ENCODE results near the gene NAGS.
A peak's percentile ranks its signal among the peaks of the same experiment; 100 is the strongest.

The NAGS gene

DNA sequence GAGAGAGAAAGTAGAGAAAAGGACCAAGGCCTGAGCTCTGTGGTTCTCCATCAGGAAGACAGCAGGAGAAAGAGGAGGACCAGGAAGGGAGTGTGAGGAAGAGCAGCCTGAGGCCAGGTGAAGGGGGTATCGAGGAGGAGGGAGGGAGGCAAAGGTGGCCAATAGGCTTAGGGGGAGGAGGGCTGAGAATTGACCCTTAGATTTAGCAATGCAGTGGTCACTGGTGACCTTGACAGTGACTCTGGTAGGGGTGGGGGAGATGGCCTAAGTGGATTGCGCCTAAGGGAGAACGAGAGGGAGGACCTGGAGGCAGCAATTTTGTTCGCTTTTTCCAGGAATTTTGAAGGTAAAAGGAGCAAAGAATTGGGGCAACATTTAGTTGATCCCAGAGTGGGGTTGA lies 5.4 kb upstream of the NAGS start (continued):
- TF ChIP-seq, protein P1, sequence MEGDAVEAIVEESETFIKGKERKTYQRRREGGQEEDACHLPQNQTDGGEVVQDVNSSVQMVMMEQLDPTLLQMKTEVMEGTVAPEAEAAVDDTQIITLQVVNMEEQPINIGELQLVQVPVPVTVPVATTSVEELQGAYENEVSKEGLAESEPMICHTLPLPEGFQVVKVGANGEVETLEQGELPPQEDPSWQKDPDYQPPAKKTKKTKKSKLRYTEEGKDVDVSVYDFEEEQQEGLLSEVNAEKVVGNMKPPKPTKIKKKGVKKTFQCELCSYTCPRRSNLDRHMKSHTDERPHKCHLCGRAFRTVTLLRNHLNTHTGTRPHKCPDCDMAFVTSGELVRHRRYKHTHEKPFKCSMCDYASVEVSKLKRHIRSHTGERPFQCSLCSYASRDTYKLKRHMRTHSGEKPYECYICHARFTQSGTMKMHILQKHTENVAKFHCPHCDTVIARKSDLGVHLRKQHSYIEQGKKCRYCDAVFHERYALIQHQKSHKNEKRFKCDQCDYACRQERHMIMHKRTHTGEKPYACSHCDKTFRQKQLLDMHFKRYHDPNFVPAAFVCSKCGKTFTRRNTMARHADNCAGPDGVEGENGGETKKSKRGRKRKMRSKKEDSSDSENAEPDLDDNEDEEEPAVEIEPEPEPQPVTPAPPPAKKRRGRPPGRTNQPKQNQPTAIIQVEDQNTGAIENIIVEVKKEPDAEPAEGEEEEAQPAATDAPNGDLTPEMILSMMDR (tag by site-specific recombination; IDR thresholded peaks at IDR 0.05) = no peak
- no peak for TF ChIP-seq ZNF529 (tag by site-specific recombination; IDR thresholded peaks at IDR 0.05; ENCODE audit: insufficient replicate concordance)
- TF ChIP-seq ZNF530 (tag by site-specific recombination; IDR thresholded peaks at IDR 0.05; ENCODE audit: low read depth) = no peak
- TF ChIP-seq ZNF623 (tag by site-specific recombination; IDR thresholded peaks at IDR 0.05) = no peak

DNA sequence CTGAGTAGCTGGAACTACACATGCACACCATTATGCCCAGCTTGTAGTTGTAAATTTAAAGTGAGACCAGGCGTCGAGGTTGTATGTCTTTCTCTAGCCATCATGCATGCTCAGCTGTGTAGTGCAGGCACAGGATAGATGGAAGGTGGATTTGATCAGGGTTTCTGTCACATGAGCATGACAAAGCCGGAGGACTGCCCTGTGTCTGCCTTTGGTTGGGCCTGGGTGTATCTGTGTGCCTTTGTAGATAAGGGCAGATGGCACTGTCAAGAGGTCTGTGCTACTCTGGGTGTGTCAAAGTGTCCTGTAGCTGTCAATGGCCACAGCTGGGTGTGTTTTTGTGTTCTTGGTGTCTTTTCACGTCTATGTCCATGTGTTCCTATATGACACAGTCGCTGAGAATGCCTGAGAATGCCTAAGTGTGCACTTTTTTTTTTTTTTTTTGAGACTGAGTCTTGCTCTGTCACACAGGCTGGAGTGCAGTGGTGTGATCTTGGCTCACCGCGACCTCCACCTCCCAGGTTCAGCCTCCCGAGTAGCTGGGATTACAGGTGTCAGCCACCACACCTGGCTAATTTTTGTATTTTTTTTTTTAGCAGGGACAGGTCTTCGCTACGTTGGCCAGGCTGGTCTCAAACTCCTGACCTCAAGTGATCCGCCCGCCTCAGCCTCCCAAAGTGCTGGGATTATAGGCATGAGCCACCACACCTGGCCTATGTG lies 4.1 kb upstream of the NAGS start:
- H3K27ac ChIP-seq (ENCODE audit: extremely low read depth, low read depth, low read length) = no peak overlapping the region
- TF ChIP-seq KLF17 (tag by site-specific recombination; IDR thresholded peaks at IDR 0.05) (no peak), ZNF362 (tag by site-specific recombination; IDR thresholded peaks at IDR 0.05) (0 out of 2 replicates have a peak, but pooled peaks have one; percentile 27)
- POLR2A ChIA-PET = interaction anchor here (0.6 kb wide), 1 partner anchor 41 kb away, joined by 3 read pairs; no protein-coding TSS in a partner anchor
- no peaks in the 10 kb centered on the region for H3K4me1 ChIP-seq (ENCODE audit: control insufficient read depth, insufficient read depth, low read length)
- no peaks in the 10 kb centered on the region for H3K9me3 ChIP-seq (ENCODE audit: control insufficient read depth, insufficient read depth, low read depth, low read length)
- no peaks in the 10 kb centered on the region for H3K36me3 ChIP-seq (ENCODE audit: control insufficient read depth in 2 of 2, insufficient read depth in 1 of 2, low read length in 2 of 2)
- H3K4me3 ChIP-seq (ENCODE audit: low read depth, low read length) = no peak overlapping the region
- CTCF ChIA-PET = interaction anchor here (0.6 to 1.5 kb wide), 5 partner anchors 9 to 683 kb away, joined by 3 to 5 read pairs (median 3); no protein-coding TSS in a partner anchor

GRCh38 chr17:44000871-44001460 lies 3.5 kb upstream of the NAGS start:
- Histone ChIP-seq H3K27ac (ENCODE audit: extremely low read depth, low read depth, low read length) (no peak overlapping the region), H3K9me3 (ENCODE audit: control insufficient read depth, insufficient read depth, low read depth, low read length) (no peaks in the 10 kb centered on the region), H3K4me1 (ENCODE audit: control insufficient read depth, insufficient read depth, low read length) (no peaks in the 10 kb centered on the region), H3K36me3 (ENCODE audit: control insufficient read depth in 2 of 2, insufficient read depth in 1 of 2, low read length in 2 of 2) (no peaks in the 10 kb centered on the region), H3K4me3 (ENCODE audit: low read depth, low read length) (no peak overlapping the region)
- ChIA-PET CTCF (interaction anchor here (0.7 to 3.4 kb wide), 8 partner anchors 8 to 167 kb away, joined by 3 to 12 read pairs (median 4); partner anchors contain the start of gene TMEM101), POLR2A (interaction anchor here (0.6 kb wide), 1 partner anchor 40 kb away, joined by 3 read pairs; no protein-coding TSS in a partner anchor)
- no peak for TF ChIP-seq ZNF561 (tag by site-specific recombination; IDR thresholded peaks at IDR 0.05; ENCODE audit: borderline replicate concordance)
- TF ChIP-seq ZNF639 (tag by site-specific recombination; IDR thresholded peaks at IDR 0.05) = no peak
- TF ChIP-seq ZNF785 (tag by site-specific recombination; IDR thresholded peaks at IDR 0.05) = no peak
- TF ChIP-seq ZNF776 (tag by site-specific recombination; IDR thresholded peaks at IDR 0.05; ENCODE audit: borderline replicate concordance) = no peak
- no peak for TF ChIP-seq ZNF112 (tag by site-specific recombination; IDR thresholded peaks at IDR 0.05)
- TF ChIP-seq ZNF404 (tag by site-specific recombination; IDR thresholded peaks at IDR 0.05) = no peak
- TF ChIP-seq MZF1 (tag by site-specific recombination; IDR thresholded peaks at IDR 0.05; ENCODE audit: borderline replicate concordance) = no peak
- no peak for TF ChIP-seq ZBTB6 (tag by site-specific recombination; IDR thresholded peaks at IDR 0.05)
- no peak for TF ChIP-seq ZBTB21 (tag by site-specific recombination; IDR thresholded peaks at IDR 0.05)
- TF ChIP-seq OSR2 (tag by site-specific recombination; IDR thresholded peaks at IDR 0.05) = no peak
- no peak for TF ChIP-seq ZNF366 (tag by site-specific recombination; conservative IDR thresholded peaks at IDR 0.05)
- TF ChIP-seq ZNF830 (tag by site-specific recombination; IDR thresholded peaks at IDR 0.05; ENCODE audit: low read depth) = no peak
- TF ChIP-seq ZNF837 (tag by site-specific recombination; IDR thresholded peaks at IDR 0.05) = no peak
- no peak for TF ChIP-seq ZNF140 (tag by site-specific recombination; IDR thresholded peaks at IDR 0.05)
- TF ChIP-seq MYNN (tag by site-specific recombination; IDR thresholded peaks at IDR 0.05; ENCODE audit: borderline replicate concordance) = no peak

Measured in HEK293 (cell line).